ENCODE data around the gene ITPK1.

The ITPK1 gene

GRCh38 chr14:93019970-93020369 is 95.8 kb downstream of the ITPK1 start:
- no peak overlapping the region for H3K4me3 ChIP-seq (ENCODE audit: low read length)
- peaks cover 17% of the 10 kb centered on the region for H3K4me1 ChIP-seq (ENCODE audit: control insufficient read depth, insufficient read depth, low read length)

GRCh38 chr14:93019367-93019843 is 96.3 kb downstream of the ITPK1 start:
- H3K36me3 ChIP-seq (ENCODE audit: control insufficient read depth, insufficient read depth, low read length), result no peaks in the 10 kb centered on the region
- H3K4me1 ChIP-seq (ENCODE audit: control insufficient read depth, insufficient read depth, low read length), result peaks cover 17% of the 10 kb centered on the region
- no peak overlapping the region for H3K9ac ChIP-seq (ENCODE audit: low read length)
- H3K4me3 ChIP-seq (ENCODE audit: low read length), result no peak overlapping the region
- H3K9me3 ChIP-seq (ENCODE audit: control insufficient read depth, low read length), result no peaks in the 10 kb centered on the region
- H3K27me3 ChIP-seq (ENCODE audit: control insufficient read depth, insufficient read depth, low read length), result no peaks in the 10 kb centered on the region

More at GRCh38 chr14:93019970-93020369, 95.8 kb downstream of the ITPK1 start:
- H3K9ac ChIP-seq (ENCODE audit: low read length), result no peak overlapping the region
- no peaks in the 10 kb centered on the region for H3K36me3 ChIP-seq (ENCODE audit: control insufficient read depth, insufficient read depth, low read length)
- no peaks in the 10 kb centered on the region for H3K9me3 ChIP-seq (ENCODE audit: control insufficient read depth, low read length)
- no peaks in the 10 kb centered on the region for H3K27me3 ChIP-seq (ENCODE audit: control insufficient read depth, insufficient read depth, low read length)

DNA sequence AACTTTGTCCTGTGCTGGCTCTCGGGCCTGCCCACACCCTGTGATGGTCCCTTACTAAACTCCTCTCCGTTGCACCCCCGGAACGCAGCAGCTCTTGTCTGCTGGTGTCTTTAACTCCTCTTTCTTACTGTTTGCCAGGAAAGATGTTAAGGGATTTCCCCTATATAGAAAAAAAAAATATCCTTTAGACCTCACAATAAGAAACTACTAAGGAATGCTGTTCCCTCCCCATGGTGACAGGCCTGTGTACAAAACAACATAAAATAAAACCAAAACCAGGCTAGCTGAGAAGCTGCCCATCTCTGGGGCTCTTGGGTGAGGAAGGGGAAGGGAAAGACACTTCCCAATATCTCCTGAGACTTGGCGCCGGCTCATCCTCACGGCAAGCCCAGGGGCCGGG is 97.4 kb downstream of the ITPK1 start:
- Histone ChIP-seq H3K4me3 (ENCODE audit: low read length) (no peak overlapping the region), H3K4me1 (ENCODE audit: control insufficient read depth, insufficient read depth, low read length) (peaks cover 9% of the 10 kb centered on the region), H3K9me3 (ENCODE audit: control insufficient read depth, low read length) (no peaks in the 10 kb centered on the region), H3K9ac (ENCODE audit: low read length) (no peak overlapping the region), H3K36me3 (ENCODE audit: control insufficient read depth, insufficient read depth, low read length) (no peaks in the 10 kb centered on the region), H3K27me3 (ENCODE audit: control insufficient read depth, insufficient read depth, low read length) (no peaks in the 10 kb centered on the region)

DNA sequence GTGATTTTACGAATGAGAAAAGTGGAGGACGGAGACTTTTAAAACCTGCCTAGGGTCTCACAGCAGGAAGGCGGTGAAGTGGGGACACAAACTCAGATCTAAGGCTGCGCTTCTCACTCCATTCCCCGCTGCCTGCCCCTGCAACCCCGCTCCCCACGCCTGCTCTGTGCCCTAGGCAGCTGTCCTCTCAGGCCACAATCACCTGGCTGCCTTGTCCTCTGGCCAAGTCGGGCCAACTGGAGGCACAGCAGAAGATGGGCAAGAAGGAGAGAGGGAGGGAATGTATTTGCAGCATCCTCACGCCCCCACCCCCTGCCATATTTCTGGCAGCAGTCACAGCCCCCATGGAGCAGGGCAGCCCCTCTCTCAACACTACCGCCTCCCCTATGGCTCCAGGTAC is 97.8 kb downstream of the ITPK1 start:
- peaks cover 9% of the 10 kb centered on the region for H3K4me1 ChIP-seq (ENCODE audit: control insufficient read depth, insufficient read depth, low read length)
- no peak overlapping the region for H3K9ac ChIP-seq (ENCODE audit: low read length)
- H3K4me3 ChIP-seq (ENCODE audit: low read length), result no peak overlapping the region
- no peaks in the 10 kb centered on the region for H3K27me3 ChIP-seq (ENCODE audit: control insufficient read depth, insufficient read depth, low read length)
- no peaks in the 10 kb centered on the region for H3K9me3 ChIP-seq (ENCODE audit: control insufficient read depth, low read length)
- no peaks in the 10 kb centered on the region for H3K36me3 ChIP-seq (ENCODE audit: control insufficient read depth, insufficient read depth, low read length)

DNA sequence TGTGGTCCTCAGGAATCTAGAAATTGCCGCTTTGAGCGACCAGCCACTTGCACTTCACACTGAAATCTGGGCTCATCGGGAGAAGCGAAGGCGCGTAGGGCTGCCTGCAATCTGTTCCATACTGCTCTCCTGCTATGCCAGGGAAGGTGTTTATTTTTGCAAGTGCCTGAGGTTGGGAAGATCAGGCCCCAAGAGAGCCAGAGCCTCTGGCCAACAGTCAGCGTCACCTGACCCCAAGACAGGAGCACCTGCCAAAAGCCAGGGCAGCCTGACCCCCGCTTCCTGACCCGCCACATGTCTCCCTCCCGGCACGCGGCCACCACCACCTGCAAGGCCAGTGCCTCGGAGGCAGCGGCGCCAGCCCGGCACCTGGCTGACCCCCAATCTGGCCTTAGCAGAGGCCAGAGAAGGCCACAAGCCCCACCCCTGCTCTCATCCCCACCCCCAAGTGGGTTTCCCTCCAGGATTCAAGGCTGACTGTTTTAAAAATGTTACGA is 98.4 kb downstream of the ITPK1 start:
- Histone ChIP-seq H3K4me3 (ENCODE audit: low read length) (no peak overlapping the region), H3K9me3 (ENCODE audit: control insufficient read depth, low read length) (no peaks in the 10 kb centered on the region), H3K36me3 (ENCODE audit: control insufficient read depth, insufficient read depth, low read length) (no peaks in the 10 kb centered on the region), H3K9ac (ENCODE audit: low read length) (no peak overlapping the region), H3K4me1 (ENCODE audit: control insufficient read depth, insufficient read depth, low read length) (peaks cover 11% of the 10 kb centered on the region), H3K27me3 (ENCODE audit: control insufficient read depth, insufficient read depth, low read length) (no peaks in the 10 kb centered on the region)

- H3K4me1 ChIP-seq (ENCODE audit: control insufficient read depth, insufficient read depth, low read length), result peaks cover 20% of the 10 kb centered on the region
Observed at GRCh38 chr14:93016275-93016845, 99.4 kb downstream of the ITPK1 start.

GRCh38 chr14:93015505-93015904 is 100.2 kb downstream of the ITPK1 start:
- Histone ChIP-seq H3K36me3 (ENCODE audit: control insufficient read depth, insufficient read depth, low read length) (no peaks in the 10 kb centered on the region), H3K9ac (ENCODE audit: low read length) (no peak overlapping the region), H3K4me3 (ENCODE audit: low read length) (no peak overlapping the region), H3K9me3 (ENCODE audit: control insufficient read depth, low read length) (no peaks in the 10 kb centered on the region), H3K27me3 (ENCODE audit: control insufficient read depth, insufficient read depth, low read length) (no peaks in the 10 kb centered on the region), H3K4me1 (ENCODE audit: control insufficient read depth, insufficient read depth, low read length) (peaks cover 25% of the 10 kb centered on the region)

More at GRCh38 chr14:93016275-93016845, 99.4 kb downstream of the ITPK1 start:
- no peak overlapping the region for H3K4me3 ChIP-seq (ENCODE audit: low read length)
- no peaks in the 10 kb centered on the region for H3K36me3 ChIP-seq (ENCODE audit: control insufficient read depth, insufficient read depth, low read length)
- no peak overlapping the region for H3K9ac ChIP-seq (ENCODE audit: low read length)
- no peaks in the 10 kb centered on the region for H3K27me3 ChIP-seq (ENCODE audit: control insufficient read depth, insufficient read depth, low read length)
- no peaks in the 10 kb centered on the region for H3K9me3 ChIP-seq (ENCODE audit: control insufficient read depth, low read length)

DNA sequence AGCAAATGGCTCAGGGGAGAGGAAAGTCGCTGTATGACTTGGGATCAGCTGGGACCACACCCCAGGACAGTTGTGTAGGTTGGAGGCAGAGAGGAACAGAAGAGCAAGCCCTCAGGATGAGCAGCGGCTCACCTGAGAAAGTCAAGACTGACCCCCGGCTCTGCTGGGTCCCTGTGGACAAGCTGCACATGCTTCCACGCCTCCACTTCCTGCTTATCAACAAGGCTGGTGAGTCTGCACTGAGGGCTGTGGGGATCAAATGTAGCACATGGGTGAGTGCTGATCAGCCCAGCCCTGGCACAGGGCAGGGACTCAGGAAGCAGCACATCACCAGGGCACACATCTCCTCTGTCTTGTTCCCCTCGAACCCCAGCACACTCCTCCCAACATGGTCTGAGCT is 100.7 kb downstream of the ITPK1 start:
- no peaks in the 10 kb centered on the region for H3K36me3 ChIP-seq (ENCODE audit: control insufficient read depth, insufficient read depth, low read length)
- no peak overlapping the region for H3K9ac ChIP-seq (ENCODE audit: low read length)
- H3K4me3 ChIP-seq (ENCODE audit: low read length), result no peak overlapping the region
- no peaks in the 10 kb centered on the region for H3K27me3 ChIP-seq (ENCODE audit: control insufficient read depth, insufficient read depth, low read length)
- H3K9me3 ChIP-seq (ENCODE audit: control insufficient read depth, low read length), result no peaks in the 10 kb centered on the region
- peaks cover 28% of the 10 kb centered on the region for H3K4me1 ChIP-seq (ENCODE audit: control insufficient read depth, insufficient read depth, low read length)

DNA sequence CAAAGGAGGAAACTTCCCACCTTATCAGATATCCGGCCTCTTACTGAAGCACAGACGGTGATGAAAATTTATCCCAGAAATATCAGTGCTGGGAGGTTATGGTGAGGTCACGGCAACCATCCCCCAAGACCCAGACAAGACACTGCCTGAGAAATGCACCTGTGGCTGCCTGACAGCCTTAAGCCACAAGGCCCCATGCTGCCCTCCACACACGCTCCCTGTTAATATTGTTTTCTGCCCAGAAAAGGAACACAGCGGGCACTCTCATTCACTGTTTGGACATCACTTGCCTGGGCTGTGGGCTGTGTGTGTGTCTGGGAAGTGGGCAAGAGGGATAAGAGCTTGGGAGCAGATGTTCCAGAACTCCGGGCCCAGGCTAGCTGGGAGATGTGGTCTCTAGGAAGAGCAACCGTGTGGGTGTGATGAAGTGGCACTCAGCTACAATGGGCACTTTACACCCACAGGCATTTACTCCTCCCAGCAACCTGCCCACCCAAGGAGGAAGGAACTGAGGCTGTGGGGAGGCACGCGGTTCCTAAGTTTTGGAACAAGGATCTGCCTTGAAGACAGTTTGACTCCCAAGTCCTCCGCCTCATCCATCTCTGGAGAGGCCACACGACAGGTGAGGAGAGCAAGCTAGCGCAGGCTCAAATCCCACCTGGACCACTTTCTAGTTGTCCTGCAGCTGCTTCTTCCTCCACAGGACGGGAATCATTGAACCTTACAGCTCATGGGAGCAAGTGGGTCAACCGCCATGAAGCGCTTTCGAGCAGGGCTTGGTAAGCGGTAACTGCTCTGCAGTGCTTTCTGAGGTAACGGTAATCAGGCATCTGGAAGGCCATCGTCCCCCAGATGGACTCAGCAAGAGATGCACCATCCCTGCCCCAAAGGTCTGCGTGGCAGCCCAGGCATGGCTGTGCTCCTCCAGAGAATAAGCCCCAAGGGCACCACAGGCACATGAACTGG is 101.4 kb downstream of the ITPK1 start:
- no peaks in the 10 kb centered on the region for H3K27me3 ChIP-seq (ENCODE audit: control insufficient read depth, insufficient read depth, low read length)
- H3K9ac ChIP-seq (ENCODE audit: low read length), result no peak overlapping the region
- no peaks in the 10 kb centered on the region for H3K9me3 ChIP-seq (ENCODE audit: control insufficient read depth, low read length)
- peaks cover 24% of the 10 kb centered on the region for H3K4me1 ChIP-seq (ENCODE audit: control insufficient read depth, insufficient read depth, low read length)
- H3K36me3 ChIP-seq (ENCODE audit: control insufficient read depth, insufficient read depth, low read length), result no peaks in the 10 kb centered on the region
- no peak overlapping the region for H3K4me3 ChIP-seq (ENCODE audit: low read length)

GRCh38 chr14:93012951-93013719 is 102.6 kb downstream of the ITPK1 start:
- Histone ChIP-seq H3K36me3 (ENCODE audit: control insufficient read depth, insufficient read depth, low read length) (no peaks in the 10 kb centered on the region), H3K4me3 (ENCODE audit: low read length) (no peak overlapping the region), H3K9ac (ENCODE audit: low read length) (no peak overlapping the region), H3K4me1 (ENCODE audit: control insufficient read depth, insufficient read depth, low read length) (peaks cover 28% of the 10 kb centered on the region), H3K9me3 (ENCODE audit: control insufficient read depth, low read length) (no peaks in the 10 kb centered on the region), H3K27me3 (ENCODE audit: control insufficient read depth, insufficient read depth, low read length) (no peaks in the 10 kb centered on the region)

- Histone ChIP-seq H3K9me3 (ENCODE audit: control insufficient read depth, low read length) (no peaks in the 10 kb centered on the region), H3K4me3 (ENCODE audit: low read length) (no peak overlapping the region), H3K4me1 (ENCODE audit: control insufficient read depth, insufficient read depth, low read length) (peaks cover 35% of the 10 kb centered on the region), H3K36me3 (ENCODE audit: control insufficient read depth, insufficient read depth, low read length) (no peaks in the 10 kb centered on the region), H3K9ac (ENCODE audit: low read length) (no peak overlapping the region), H3K27me3 (ENCODE audit: control insufficient read depth, insufficient read depth, low read length) (no peaks in the 10 kb centered on the region)
Observed at GRCh38 chr14:93012506-93012905, 103.2 kb downstream of the ITPK1 start.
